Measurements from ENCODE around the gene IL26.

IL26 gene

DNA sequence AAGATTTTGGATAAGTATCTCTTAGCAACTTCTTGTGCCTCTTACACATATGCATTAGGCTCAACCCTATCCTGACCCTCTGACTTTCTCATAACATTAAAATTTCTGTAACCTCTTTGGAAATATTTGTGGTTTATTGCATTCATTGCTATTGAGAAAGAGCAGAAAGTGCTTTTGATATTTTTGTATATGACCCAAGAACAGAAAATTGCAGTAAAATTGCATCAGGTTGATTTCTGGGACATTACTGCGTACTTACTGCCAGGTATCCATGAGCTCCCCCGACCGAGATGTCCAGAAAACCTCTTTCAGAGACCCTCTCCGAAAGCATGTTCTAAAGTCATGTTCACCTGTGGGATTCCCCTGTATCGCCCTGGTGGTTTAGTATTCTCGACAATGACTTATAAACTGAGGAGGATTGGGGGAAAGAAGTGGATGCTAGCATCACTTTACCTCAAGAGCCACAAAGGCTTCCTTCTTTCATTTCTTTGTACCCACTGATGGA is 42.3 kb upstream of the IL26 start:
- in situ Hi-C loops (cut with MboI; ENCODE audit: low sequenced_read_pairs, unreplicated experiment): no loop called here
- no peak for DNase-seq (ENCODE audit: low spot score)
- TF ChIP-seq, protein P1, sequence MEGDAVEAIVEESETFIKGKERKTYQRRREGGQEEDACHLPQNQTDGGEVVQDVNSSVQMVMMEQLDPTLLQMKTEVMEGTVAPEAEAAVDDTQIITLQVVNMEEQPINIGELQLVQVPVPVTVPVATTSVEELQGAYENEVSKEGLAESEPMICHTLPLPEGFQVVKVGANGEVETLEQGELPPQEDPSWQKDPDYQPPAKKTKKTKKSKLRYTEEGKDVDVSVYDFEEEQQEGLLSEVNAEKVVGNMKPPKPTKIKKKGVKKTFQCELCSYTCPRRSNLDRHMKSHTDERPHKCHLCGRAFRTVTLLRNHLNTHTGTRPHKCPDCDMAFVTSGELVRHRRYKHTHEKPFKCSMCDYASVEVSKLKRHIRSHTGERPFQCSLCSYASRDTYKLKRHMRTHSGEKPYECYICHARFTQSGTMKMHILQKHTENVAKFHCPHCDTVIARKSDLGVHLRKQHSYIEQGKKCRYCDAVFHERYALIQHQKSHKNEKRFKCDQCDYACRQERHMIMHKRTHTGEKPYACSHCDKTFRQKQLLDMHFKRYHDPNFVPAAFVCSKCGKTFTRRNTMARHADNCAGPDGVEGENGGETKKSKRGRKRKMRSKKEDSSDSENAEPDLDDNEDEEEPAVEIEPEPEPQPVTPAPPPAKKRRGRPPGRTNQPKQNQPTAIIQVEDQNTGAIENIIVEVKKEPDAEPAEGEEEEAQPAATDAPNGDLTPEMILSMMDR (IDR thresholded peaks at IDR 0.05; ENCODE audit: borderline replicate concordance, control extremely low read depth, extremely low read depth, insufficient read depth, missing control alignments): no peak

DNA sequence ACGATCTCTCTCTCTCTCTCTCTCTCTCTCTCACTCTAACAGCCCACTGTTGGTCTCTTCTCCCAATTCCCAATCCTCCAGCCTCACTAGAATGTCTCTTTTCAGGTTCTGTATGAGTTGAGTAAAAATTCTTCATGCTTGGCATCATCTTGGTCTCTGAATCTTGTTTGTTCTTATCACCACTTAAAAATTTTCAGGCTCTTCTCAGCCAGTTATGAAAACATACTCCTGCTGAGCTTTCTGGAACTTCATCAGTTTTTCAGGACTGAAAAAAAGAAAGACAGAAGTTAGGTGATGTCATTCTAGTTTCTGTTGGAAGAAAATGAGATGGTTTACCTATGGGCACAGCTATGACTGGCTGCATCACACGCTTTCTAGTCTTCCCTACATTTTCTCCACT is 39.2 kb upstream of the IL26 start:
- no peak for DNase-seq (ENCODE audit: low spot score)
- TF ChIP-seq, protein P1 (IDR thresholded peaks at IDR 0.05; ENCODE audit: borderline replicate concordance, control extremely low read depth, extremely low read depth, insufficient read depth, missing control alignments): no peak

DNA sequence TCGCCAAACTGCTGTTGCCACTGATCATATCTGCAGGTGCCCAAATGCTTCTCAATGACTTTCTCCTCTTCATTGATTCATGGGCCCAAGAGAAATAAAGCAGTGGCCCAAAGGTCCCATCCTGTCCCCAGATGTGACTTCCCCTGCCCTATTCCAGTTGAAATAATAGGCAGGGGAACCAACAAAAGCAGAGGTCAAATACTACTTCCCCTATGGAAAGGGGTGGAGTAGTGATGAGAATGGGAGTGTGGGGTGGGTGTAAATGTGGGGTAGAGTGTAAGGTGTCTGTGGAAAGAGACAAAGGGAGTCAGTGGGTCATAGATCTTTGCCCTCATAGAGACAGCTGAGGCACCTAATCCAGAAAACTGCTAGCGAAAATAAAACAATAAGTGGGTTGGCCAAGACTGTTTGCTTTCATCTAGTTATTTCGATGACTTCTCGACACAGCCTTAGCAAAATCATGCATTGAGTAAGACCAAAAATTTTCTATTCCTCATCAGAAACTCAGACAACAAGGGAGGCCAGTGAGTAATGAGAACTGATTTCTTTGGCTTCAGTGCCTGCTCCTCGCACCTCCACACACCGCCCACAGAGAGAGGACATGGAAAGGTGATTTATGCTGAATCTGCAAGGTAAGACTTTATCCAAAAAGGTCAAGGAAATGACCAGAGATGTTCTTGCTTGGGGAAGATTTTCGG is 38.7 kb upstream of the IL26 start:
- TF ChIP-seq, protein P1 (IDR thresholded peaks at IDR 0.05; ENCODE audit: borderline replicate concordance, control extremely low read depth, extremely low read depth, insufficient read depth, missing control alignments): no peak
- DNase-seq (ENCODE audit: low spot score): no peak
- in situ Hi-C loops (cut with MboI; ENCODE audit: low sequenced_read_pairs, unreplicated experiment): no loop called here

More for the DNA sequence above, 39.2 kb upstream of the IL26 start:
- in situ Hi-C loops (cut with MboI; ENCODE audit: low sequenced_read_pairs, unreplicated experiment): no loop called here

DNA sequence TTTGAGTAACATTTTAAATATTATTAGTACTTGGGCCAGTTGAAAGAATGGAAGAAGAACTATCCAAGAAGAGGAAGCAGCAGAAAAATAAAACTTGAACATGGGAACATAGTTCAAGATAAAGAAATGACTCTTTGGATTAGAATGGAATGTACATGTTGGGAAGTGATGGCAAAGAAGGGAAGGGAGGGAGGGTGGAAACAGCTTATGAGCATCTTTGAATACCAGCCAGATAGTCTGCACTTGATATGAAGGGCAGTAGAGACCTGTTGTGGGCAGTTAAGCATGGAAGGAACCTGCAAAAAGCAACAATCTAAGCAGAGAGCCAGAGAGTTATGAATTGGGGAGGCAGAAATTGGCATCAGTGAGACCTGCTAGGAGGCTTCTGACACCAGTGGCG is 37.8 kb upstream of the IL26 start:
- DNase-seq (ENCODE audit: low spot score): no peak
- TF ChIP-seq, protein P1 (IDR thresholded peaks at IDR 0.05; ENCODE audit: borderline replicate concordance, control extremely low read depth, extremely low read depth, insufficient read depth, missing control alignments): no peak
- in situ Hi-C loops (cut with MboI; ENCODE audit: low sequenced_read_pairs, unreplicated experiment): no loop called here

DNA sequence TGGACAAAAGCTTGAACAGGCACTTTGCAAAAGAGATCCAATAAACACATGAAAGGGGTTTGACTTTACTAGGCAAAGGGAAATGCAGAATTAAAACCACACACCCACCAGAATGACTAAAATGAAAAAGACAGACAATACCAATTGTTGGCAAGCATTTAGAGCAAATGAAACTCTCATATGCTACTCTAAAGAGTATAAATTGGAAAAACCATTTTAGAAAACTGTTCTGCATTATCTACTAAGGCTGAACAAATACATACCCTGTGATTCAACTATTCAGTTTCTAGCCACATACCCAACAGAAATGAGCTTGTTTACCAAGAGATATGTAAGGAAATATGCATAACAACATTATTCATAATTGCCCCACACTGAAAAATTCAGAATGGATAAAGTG is 36.3 kb upstream of the IL26 start:
- DNase-seq (ENCODE audit: low spot score): no peak
- TF ChIP-seq, protein P1 (IDR thresholded peaks at IDR 0.05; ENCODE audit: borderline replicate concordance, control extremely low read depth, extremely low read depth, insufficient read depth, missing control alignments): no peak
- in situ Hi-C loops (cut with MboI; ENCODE audit: low sequenced_read_pairs, unreplicated experiment): no loop called here

DNA sequence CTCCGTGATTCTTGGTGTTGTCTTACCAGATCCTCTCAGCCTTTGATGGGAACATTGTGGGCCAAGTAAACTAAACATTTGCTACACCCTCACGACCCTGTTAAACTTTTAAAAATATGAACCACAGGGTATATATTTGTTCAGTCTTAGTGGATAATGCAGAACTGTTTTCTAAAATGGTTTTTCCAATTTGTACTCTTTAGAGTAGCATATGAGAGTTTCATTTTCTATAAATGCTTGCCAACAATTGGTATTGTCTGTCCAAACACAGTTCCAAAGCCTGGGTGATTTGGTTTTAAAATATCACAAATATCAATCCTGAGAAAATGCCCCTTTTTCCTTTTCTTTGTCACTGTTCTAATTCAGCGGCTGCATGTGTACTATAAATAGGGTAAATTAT is 34.5 kb upstream of the IL26 start:
- TF ChIP-seq, protein P1 (IDR thresholded peaks at IDR 0.05; ENCODE audit: borderline replicate concordance, control extremely low read depth, extremely low read depth, insufficient read depth, missing control alignments): no peak
- DNase-seq (ENCODE audit: low spot score): no peak
- in situ Hi-C loops (cut with MboI; ENCODE audit: low sequenced_read_pairs, unreplicated experiment): no loop called here

All from GM13976 (cell line).